GM13977 (cell line): ENCODE results near the gene CDH20.

Experiments
- DNase-seq: peaks from one replicate; pipeline ENCODE4 v3.0.0; 2012; ENCODE audit warnings: low spot score
- in situ Hi-C: fragments of 300-500 bp; cut with MboI; formaldehyde crosslinking; loops from one replicate; pipeline ENCODE4 v1.12.0; 2022; ENCODE audit warnings: low sequenced_read_pairs, low pct_unique_long_range_greater_than_20kb, mixed read lengths, inconsistent platforms; ENCODE audit not compliant: unreplicated experiment
- TF ChIP-seq, protein P1 (sequence below): IDR thresholded peaks from 2 replicates; pipeline ENCODE4 v1.5.1; 2012; ENCODE audit warnings: mild to moderate bottlenecking, control low read depth; ENCODE audit not compliant: insufficient read depth; ENCODE audit errors: extremely low read depth, missing control alignments

Gene CDH20

DNA sequence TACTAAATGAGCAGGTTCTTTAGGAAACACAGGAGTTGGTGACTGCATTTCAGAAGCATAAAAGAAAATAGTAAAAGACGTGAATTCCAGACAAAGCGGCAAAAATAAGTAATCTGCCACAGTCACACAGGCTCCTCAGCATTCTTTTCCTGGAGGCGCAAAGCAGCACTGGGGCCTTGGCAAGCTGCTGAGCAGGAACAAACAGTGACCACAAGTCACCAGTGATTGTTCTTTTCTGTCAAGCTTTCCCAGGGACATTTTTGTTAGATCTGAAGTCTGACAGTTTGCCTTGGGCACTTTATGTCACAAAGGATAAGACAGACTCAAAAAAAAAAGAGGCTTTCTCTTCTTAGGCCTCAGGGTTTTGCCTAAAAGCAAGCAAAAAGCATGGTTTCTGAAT is 216.2 kb downstream of the CDH20 start:
- TF ChIP-seq, protein P1, sequence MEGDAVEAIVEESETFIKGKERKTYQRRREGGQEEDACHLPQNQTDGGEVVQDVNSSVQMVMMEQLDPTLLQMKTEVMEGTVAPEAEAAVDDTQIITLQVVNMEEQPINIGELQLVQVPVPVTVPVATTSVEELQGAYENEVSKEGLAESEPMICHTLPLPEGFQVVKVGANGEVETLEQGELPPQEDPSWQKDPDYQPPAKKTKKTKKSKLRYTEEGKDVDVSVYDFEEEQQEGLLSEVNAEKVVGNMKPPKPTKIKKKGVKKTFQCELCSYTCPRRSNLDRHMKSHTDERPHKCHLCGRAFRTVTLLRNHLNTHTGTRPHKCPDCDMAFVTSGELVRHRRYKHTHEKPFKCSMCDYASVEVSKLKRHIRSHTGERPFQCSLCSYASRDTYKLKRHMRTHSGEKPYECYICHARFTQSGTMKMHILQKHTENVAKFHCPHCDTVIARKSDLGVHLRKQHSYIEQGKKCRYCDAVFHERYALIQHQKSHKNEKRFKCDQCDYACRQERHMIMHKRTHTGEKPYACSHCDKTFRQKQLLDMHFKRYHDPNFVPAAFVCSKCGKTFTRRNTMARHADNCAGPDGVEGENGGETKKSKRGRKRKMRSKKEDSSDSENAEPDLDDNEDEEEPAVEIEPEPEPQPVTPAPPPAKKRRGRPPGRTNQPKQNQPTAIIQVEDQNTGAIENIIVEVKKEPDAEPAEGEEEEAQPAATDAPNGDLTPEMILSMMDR: no peak
- DNase-seq: no peak
- in situ Hi-C loops: no loop called here

DNA sequence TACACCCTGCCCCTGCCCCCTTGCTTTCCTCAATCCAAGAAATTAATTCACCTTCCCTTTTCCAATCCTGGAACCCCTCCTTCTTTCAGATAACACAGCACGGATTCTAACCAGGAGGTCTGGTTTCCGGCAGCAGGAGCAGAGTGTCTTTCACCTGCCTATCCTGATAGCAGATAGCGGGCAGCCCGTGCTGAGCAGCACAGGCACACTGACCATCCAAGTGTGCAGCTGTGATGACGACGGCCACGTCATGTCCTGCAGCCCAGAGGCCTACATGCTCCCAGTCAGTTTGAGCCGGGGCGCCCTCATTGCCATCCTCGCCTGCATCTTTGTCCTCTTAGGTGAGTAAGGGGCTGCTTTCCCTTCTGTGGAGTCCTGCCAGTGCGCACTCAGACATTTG is 216.7 kb downstream of the CDH20 start:
- no peak for DNase-seq
- TF ChIP-seq, protein P1: no peak
- in situ Hi-C loops: no loop called here

DNA sequence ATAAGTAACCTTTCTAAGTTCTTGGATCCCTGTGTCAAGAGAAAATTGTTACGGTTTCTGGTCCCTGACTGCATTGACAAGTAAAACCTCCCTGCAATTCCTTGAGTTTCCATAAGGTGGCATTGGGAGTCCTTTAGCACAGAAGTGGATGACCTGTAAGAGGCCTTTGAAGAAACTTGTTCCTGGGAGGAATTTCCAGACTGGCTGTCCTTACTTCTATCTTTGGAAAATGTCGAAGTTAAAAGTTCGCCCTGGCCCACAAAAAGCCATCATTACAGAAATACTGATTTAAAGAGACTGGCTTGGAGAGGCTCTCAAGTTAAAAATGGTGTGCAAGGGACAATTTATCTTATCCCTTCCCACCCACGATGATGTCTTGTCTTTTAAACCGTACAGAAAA is 218.4 kb downstream of the CDH20 start:
- DNase-seq: peak; percentile 75
- in situ Hi-C loops: no loop called here
- TF ChIP-seq, protein P1: peak; percentile 65

DNA sequence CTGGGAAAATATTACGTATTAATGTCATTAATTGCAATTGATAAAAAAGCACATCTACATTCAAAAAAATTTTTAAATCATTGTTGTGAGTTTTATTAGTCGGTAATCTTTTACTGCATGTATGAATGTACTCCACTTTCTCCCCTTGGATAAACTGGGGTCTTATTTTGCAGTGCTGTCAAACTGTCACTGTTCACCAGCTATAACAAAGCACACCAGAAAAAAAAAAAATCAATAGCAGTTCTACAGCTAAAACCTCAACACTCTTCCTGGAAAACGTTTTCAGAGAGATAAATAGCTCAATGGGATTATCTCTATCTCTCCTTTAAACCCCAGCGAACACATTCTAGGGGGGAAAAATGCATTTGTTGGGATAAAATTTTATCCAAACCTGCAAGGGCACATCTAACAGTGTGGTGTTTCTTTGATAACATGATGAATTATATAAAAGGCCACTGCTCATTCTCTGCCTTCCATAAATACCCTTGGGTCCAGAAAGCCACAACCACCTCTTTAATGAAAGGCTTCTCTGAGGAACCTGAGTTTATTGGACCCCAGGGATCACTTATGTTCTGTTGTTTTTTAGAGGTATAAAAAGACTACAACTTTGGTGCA is 219.9 kb downstream of the CDH20 start:
- in situ Hi-C loops: no loop called here
- TF ChIP-seq, protein P1: no peak
- DNase-seq: no peak

DNA sequence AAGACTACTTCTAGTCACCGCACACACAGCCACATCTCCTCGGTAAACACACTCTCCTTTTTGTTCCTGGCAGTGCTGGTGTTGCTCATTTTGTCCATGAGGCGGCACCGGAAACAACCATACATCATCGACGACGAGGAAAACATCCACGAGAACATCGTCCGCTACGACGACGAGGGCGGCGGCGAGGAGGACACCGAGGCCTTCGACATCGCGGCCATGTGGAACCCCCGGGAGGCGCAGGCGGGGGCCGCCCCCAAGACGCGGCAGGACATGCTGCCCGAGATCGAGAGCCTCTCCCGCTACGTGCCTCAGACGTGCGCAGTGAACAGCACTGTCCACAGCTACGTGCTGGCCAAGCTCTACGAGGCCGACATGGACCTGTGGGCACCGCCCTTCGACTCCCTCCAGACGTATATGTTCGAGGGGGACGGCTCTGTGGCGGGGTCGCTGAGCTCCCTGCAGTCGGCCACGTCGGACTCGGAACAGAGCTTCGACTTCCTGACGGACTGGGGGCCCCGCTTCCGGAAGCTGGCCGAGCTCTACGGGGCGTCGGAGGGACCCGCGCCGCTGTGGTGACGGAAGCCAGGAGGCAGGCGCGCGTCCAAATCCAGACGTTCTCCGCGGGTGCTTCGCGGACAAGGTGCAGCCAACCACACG is 221.0 kb downstream of the CDH20 start:
- TF ChIP-seq, protein P1: no peak
- DNase-seq: no peak
- in situ Hi-C loops: no loop called here

DNA sequence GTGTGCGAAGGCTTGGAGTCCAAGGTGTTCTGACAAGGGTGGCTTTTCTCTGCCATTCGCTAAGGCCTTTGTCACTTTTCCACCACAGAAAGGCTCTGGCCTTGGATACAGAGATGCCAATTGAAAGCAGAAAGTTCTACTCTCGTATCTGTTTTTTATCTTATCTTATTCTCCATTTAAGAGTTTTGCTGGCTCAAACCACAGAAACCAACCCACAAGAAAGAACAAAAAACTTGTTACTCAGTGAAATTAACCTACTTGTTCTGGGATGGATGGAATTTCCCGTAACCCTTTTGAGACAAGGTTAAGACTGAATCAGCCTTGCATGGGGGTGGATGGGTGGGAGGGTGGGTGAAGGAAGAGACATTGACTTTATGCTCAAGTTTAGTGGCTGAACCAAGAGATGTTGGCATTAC is 221.7 kb downstream of the CDH20 start:
- in situ Hi-C loops: no loop called here
- TF ChIP-seq, protein P1: no peak
- DNase-seq: no peak

DNA sequence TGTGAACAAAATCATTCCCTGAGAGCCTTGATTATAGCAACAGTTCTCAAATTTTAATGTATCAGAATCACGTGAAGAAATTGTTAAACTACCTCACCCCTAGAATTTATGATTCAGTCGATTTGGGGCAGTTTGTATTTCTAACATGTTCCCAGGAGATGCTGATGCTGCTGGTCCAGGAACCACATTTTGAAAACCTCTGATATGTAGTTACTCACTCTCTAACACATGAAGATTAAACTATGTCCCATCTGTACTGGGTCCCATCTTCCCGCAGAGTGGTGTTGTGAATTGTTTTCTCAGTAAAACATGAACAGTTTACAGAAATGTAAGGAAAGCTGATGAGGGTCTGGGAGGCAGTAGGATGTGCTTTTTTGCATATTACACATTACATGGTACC is 223.1 kb downstream of the CDH20 start:
- in situ Hi-C loops: no loop called here
- TF ChIP-seq, protein P1: no peak

More for the DNA sequence above, 223.1 kb downstream of the CDH20 start:
- DNase-seq: no peak
